HG03521 (cell line): Measurements from ENCODE around the gene VWC2.

Experiments
- ATAC-seq: cut with Tn5 transposase; IDR thresholded peaks from one replicate; pipeline ENCODE4 v1.9.1; 2021; ENCODE audit warnings: mild to moderate bottlenecking, moderate library complexity; ENCODE audit not compliant: unreplicated experiment

VWC2 gene

DNA sequence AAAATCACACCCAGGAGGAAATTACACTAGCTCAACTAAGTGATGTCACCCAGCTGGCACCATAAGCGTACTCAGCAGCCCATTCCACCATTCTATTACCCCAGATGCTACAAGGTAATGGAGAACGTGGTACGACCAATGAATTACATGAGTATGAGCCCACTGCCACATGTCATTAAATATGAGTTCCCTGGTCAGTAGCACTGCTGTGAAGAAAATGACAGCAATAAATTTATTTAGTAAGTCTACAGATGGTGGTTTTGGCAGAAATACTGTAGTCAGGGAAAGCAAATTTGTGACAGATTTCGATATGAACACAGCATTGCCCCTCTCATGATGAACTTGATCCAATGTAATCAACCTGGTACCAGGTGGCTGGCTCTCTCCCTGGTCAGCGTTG, 154.2 kb downstream of the VWC2 start:
- no peak for ATAC-seq

DNA sequence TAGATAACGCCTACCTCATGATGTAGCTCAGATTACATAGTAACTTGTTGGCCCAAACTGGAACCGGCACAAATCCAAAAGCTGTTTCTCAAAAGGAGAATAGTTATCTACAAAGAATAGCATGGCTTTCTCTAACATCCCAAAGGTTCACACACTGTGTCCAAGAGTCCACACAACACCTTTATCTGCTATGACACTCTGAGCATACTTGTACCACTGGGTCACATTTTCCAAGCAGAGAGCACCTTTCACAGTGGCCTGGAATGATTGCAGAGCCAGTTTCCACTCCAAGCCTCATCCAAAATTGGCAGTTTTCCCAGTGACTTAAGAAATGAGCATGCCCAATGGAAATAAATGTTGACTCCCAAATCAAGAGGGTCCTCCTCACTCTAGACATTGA, 155.3 kb downstream of the VWC2 start:
- ATAC-seq = no peak

GRCh38 chr7:49931627-49932026, 158.2 kb downstream of the VWC2 start:
- ATAC-seq = no peak

DNA sequence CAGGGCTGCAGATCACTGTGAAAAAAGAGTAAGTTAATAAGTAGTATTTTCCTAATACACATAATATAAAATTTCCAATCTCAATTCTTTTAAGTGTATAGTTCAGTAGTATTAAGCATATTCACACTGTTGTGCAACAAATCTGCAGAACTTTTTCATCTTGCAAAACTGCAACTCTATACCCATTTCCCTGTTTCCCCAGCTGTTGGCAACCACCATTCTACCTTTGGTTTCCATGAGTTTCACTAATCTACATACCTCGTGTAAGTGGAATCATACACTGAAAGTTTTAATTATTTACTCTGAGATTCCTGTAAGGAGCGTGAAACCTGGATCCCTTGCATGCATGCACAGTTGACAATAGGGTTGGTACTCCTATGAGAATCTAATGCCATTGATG, 164.2 kb downstream of the VWC2 start:
- ATAC-seq = no peak
